Superior temporal gyrus (tissue), 1 donor: ENCODE data around the gene TXNDC9.
"Not testable (repeated sequence)": the region's sequence is repeated elsewhere in the genome, so short reads cannot be mapped to it uniquely, and the experiment has no call there.

ENCODE experiments used
- DNase-seq: peaks from one replicate; pipeline ENCODE4 v3.0.0-alpha.2; 2016; ENCODE audit errors: extremely low spot score

Gene TXNDC9

DNA sequence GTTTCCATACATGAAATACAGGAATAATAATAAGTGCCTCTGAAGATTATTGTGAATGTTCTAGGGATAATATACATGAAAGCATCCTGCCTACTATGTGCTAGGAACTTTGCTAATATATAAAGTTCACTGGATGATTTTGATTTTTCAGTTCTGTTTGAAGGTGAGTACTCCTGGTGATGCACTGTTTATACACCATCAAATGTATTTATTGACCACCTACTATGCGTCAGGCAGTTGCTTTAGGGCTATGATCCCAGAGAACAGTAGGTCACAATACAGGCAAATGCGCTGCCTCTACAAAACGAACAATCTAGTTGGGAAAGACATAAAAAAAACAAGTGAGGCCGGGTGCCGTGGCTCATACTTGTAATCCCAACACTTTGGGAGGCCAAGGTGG, 10.7 kb downstream of the TXNDC9 start:
- DNase-seq: no peak

DNA sequence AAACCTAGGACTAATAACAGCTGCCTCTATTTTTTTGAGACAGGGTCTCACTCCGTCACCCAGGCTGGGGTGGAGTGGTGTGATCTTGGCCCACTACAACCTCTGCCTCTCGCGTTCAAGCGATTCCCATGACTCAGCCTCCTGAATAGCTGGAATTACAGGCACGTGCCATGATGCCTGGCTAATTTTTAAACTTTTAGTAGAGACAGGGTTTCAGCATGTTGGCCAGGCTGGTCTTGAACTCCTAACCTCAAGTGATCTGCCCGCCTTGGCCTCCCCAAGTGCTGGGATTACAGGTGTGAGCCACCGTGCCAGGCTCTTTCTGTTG, 18.3 kb downstream of the TXNDC9 start:
- DNase-seq: not testable (repeated sequence)

DNA sequence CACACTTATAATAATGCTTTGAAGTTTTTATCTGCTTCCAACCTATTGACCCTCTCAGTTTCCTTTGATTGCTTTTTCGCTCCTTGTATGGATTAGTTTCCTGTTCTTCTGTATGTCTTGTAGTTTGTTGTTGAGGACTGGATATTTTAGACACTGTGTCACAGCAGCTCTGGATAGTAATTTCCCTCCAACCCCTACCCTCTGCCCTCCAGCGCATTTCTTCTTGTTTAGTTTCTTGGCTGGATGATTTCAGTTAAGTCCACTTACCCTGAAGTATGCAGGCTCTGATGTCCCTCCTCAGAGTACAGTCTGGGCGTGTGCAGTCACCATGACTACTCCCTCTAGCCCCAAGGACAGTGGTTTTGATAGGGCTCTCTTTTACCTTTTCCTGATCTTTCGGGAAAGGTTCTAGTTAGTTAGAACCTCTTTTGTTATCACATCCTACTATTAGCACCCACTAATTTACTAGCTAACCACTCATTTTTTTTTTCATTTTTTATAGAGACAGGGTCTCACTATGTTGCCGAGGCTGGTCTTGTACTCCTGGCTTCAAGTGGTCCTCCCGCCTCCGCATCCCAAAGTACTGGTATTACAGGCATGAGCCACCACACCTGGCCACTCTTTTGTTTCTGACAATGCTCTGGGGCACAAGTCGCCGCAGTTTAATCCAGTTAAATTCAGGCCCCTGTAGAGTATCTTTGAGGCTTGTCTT, 18.8 kb downstream of the TXNDC9 start:
- DNase-seq: no peak

DNA sequence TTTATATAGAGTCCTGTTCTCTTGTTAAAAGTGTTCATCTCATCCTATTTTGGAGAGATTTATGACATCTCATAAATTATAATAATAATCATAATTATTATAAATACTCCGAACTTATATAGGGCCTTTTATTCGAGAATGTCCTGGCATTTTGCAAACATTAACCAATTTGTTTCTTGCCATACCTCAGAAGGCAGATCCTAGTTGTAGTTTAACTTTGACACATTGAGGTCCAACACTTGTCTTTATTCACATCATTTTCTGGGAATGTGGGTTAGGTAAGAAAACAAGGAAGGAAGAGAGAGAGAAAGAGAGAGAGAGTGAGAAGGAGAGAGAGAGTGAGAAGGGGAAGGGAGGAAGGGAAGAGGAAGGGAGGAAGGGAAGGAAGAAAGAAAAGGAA, 35.0 kb downstream of the TXNDC9 start, which contains the start of gene LYG1:
Gene LYG1 (minus strand): TSS at position 101 of the 400 bp plus-strand sequence. CDS start 5,527 bp downstream, outside the sequence.
- DNase-seq: not testable (repeated sequence)

GRCh38 chr2:99299580-99299979, 36.6 kb downstream of the TXNDC9 start:
- DNase-seq: no peak

GRCh38 chr2:99297994-99298393, 38.1 kb downstream of the TXNDC9 start:
- no peak for DNase-seq

DNA sequence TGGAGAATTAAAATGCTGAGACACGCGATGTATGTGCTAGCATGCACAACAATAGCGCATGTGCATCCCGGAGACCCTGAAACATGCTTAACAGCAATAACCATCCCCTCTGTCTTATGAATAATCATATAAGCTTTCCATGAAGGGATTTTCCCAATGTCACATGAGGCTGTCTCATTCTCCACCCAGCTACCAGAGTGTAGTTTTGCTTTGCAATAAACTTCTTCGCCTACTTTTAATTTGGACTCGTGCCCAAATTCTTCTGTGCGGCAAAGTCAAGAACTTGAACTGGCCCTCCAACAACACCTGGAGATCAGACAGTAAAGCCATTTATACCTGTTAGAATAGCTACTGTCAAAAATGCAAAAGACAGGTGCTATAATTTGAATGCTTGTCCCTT, 50.6 kb downstream of the TXNDC9 start:
- no peak for DNase-seq

- no peak for DNase-seq
These were observed 56.0 kb downstream of the TXNDC9 start for GRCh38 chr2:99279969-99280695.

- no peak for DNase-seq
These were observed 57.3 kb downstream of the TXNDC9 start for GRCh38 chr2:99278793-99279291.

GRCh38 chr2:99278195-99278765, 57.9 kb downstream of the TXNDC9 start:
- not testable (repeated sequence) for DNase-seq

DNA sequence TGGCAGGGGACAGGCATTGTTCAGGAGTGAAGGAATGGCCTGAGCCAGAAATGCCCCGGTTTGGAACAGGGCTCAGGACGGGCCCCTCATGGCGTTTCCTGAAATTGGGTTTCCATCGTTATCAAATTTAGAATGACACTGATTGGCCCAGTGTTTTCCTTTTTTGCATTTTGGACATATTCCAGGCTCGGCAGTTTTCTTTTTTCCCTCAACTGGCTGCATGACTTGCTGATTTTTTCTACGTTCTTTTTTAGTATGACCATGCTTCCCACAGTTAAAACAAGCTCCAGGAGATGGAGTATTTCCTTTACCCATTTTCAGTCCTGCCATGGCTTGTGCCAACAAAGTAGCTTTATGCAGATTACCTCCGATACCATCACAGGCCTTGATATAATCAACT, 60.3 kb downstream of the TXNDC9 start:
- DNase-seq: no peak
